ENCODE measurements around the gene MAP3K6. TPM values are rescaled to one million over a fixed set of nuclear protein-coding genes. Genes with fewer than 3 reads are reported as not detected.
A peak's percentile ranks its signal among the peaks of the same experiment; 100 is the strongest.

The MAP3K6 gene
- total RNA-seq, 2 donors from 2014 or later = 31.3 to 42.1 TPM

GRCh38 chr1:27372808-27373690 lies 6.3 kb upstream of the MAP3K6 start:
- H3K4me3 ChIP-seq = no peak overlapping the region

GRCh38 chr1:27372022-27372807 lies 5.5 kb upstream of the MAP3K6 start:
- DNase-seq (ENCODE audit: low spot score) = no peak
- no peak overlapping the region for H3K4me3 ChIP-seq
- H3K4me1 ChIP-seq = peaks cover 0 to 23% of the 10 kb centered on the region in 2 donors
- no peaks in the 10 kb centered on the region for H3K9me3 ChIP-seq
- no peaks in the 10 kb centered on the region for H3K27me3 ChIP-seq
- H3K36me3 ChIP-seq = no peaks in the 10 kb centered on the region
- no peak overlapping the region for H3K27ac ChIP-seq
- TF ChIP-seq CTCF (IDR thresholded peaks at IDR 0.05) = no peak

More at GRCh38 chr1:27372808-27373690, 6.3 kb upstream of the MAP3K6 start:
- Histone ChIP-seq H3K27ac (peak overlapping the region; percentile 42 to 53), H3K27me3 (no peaks in the 10 kb centered on the region), H3K4me1 (peaks cover 0 to 15% of the 10 kb centered on the region in 2 donors), H3K36me3 (no peaks in the 10 kb centered on the region), H3K9me3 (no peaks in the 10 kb centered on the region)
- TF ChIP-seq CTCF (IDR thresholded peaks at IDR 0.05) = no peak
- DNase-seq (ENCODE audit: low spot score) = no peak

GRCh38 chr1:27368869-27369582 lies 2.3 kb upstream of the MAP3K6 start:
- peaks cover 0 to 40% of the 10 kb centered on the region in 2 donors for H3K4me1 ChIP-seq
- peaks cover 8% of the 10 kb centered on the region for H3K36me3 ChIP-seq
- TF ChIP-seq CTCF (IDR thresholded peaks at IDR 0.05) = peak in 1 of 2 donors; percentile 41
- H3K27ac ChIP-seq = peak overlapping the region; percentile 11 to 39
- no peak for DNase-seq (ENCODE audit: low spot score)
- H3K4me3 ChIP-seq = no peak overlapping the region
- H3K9me3 ChIP-seq = no peaks in the 10 kb centered on the region
- no peaks in the 10 kb centered on the region for H3K27me3 ChIP-seq

GRCh38 chr1:27367160-27367650 lies 444 bp upstream of the MAP3K6 start:
- peaks cover 0 to 44% of the 10 kb centered on the region in 2 donors for H3K4me1 ChIP-seq
- H3K27me3 ChIP-seq = no peaks in the 10 kb centered on the region
- no peaks in the 10 kb centered on the region for H3K9me3 ChIP-seq
- TF ChIP-seq CTCF (IDR thresholded peaks at IDR 0.05) = no peak
- H3K4me3 ChIP-seq = peak overlapping the region; percentile 72 to 79
- DNase-seq (ENCODE audit: low spot score) = no peak
- H3K27ac ChIP-seq = peak overlapping the region; percentile 99
- H3K36me3 ChIP-seq = peaks cover 27% of the 10 kb centered on the region

GRCh38 chr1:27366113-27366410 lies 699 bp downstream of the MAP3K6 start:
- H3K4me3 ChIP-seq = peak overlapping the region; percentile 72 to 79
- no peaks in the 10 kb centered on the region for H3K27me3 ChIP-seq
- peaks cover 0 to 44% of the 10 kb centered on the region in 2 donors for H3K4me1 ChIP-seq
- peak overlapping the region; percentile 99 for H3K27ac ChIP-seq
- peak; percentile 88 for DNase-seq (ENCODE audit: low spot score)
- H3K9me3 ChIP-seq = no peaks in the 10 kb centered on the region
- peaks cover 38% of the 10 kb centered on the region for H3K36me3 ChIP-seq
- no peak for TF ChIP-seq CTCF (IDR thresholded peaks at IDR 0.05)
